SK-N-MC (cell line): ENCODE results near the gene EFNA2.

Experiments used
- DNase-seq: peaks from one replicate; pipeline ENCODE4 v3.0.0-alpha.2; 2011; ENCODE audit warnings: low read depth, low spot score
- H3K27ac ChIP-seq: fragments of 200-600 bp; sonication (generic); 2 replicates; pipeline ENCODE4 v1.5.1; 2016; ENCODE audit warnings: mixed run types
- H3K36me3 ChIP-seq: fragments of 200-600 bp; sonication (generic); 2 replicates; pipeline ENCODE4 v1.6.1; 2017; ENCODE audit warnings: antibody characterized with exemption, low read length, mixed read lengths; ENCODE audit not compliant: insufficient read depth
- H3K4me3 ChIP-seq: fragments of 200-600 bp; sonication (generic); 2 replicates; pipeline ENCODE4 v1.5.1; 2016
- H3K9ac ChIP-seq: fragments of 200-600 bp; sonication (generic); 2 replicates; pipeline ENCODE4 v1.8.0; 2017; ENCODE audit warnings: mixed run types, mixed read lengths; ENCODE audit not compliant: insufficient read length
- H3K9me3 ChIP-seq: fragments of 200-600 bp; sonication (generic); 2 replicates; pipeline ENCODE4 v1.6.1; 2017; ENCODE audit warnings: low read depth, mild to moderate bottlenecking, antibody characterized with exemption, low read length, moderate library complexity, mixed read lengths
- EZH2 ChIP-seq: fragments of 200-600 bp; sonication (generic); IDR thresholded peaks from one replicate; pipeline ENCODE4 v1.6.1; 2017; ENCODE audit warnings: antibody characterized with exemption
- FOXP2 ChIP-seq: optimal IDR thresholded peaks from 2 replicates; pipeline ENCODE3; 2011; ENCODE audit warnings: mild to moderate bottlenecking, moderate library complexity; ENCODE audit not compliant: insufficient read depth; ENCODE audit errors: extremely low read length, control extremely low read depth
- POLR2AphosphoS5 ChIP-seq: IDR thresholded peaks from 2 replicates; pipeline ENCODE4 v1.6.1; 2012; ENCODE audit warnings: mild to moderate bottlenecking, low read depth, low read length, borderline replicate concordance

EFNA2 gene

DNA sequence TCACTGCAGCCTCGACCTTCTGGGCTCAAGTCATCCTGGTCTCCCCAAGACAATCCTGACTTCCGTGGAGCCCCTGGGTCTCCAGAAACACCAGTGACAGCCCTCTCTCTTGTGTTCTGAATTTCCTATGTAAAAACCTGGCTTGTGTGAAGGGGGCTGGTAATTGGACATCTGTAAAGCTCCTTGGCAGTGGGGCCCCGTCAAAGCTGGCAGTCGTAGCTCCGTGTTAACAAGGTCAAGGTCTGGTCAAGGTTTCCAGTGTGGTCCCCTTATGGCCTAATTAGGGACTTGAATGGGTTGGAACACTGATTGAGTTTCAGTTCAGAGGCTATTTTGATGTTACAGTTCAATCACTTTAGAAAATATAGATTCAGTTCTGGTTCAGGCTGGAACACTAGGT is 65.2 kb downstream of the EFNA2 start:
- H3K4me3 ChIP-seq = no peak overlapping the region
- DNase-seq = no peak
- no peak overlapping the region for H3K9ac ChIP-seq
- H3K27ac ChIP-seq = no peak overlapping the region
- H3K36me3 ChIP-seq = no peaks in the 10 kb centered on the region
- TF ChIP-seq FOXP2 = no peak
- TF ChIP-seq POLR2AphosphoS5 = no peak
- TF ChIP-seq EZH2 = no peak
- H3K9me3 ChIP-seq = no peaks in the 10 kb centered on the region
